ENCODE data around the gene MYO5C.

GRCh38 chr15:52255935-52256334, 39.7 kb downstream of the MYO5C start:
- TF ChIP-seq, protein P1, sequence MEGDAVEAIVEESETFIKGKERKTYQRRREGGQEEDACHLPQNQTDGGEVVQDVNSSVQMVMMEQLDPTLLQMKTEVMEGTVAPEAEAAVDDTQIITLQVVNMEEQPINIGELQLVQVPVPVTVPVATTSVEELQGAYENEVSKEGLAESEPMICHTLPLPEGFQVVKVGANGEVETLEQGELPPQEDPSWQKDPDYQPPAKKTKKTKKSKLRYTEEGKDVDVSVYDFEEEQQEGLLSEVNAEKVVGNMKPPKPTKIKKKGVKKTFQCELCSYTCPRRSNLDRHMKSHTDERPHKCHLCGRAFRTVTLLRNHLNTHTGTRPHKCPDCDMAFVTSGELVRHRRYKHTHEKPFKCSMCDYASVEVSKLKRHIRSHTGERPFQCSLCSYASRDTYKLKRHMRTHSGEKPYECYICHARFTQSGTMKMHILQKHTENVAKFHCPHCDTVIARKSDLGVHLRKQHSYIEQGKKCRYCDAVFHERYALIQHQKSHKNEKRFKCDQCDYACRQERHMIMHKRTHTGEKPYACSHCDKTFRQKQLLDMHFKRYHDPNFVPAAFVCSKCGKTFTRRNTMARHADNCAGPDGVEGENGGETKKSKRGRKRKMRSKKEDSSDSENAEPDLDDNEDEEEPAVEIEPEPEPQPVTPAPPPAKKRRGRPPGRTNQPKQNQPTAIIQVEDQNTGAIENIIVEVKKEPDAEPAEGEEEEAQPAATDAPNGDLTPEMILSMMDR (IDR thresholded peaks at IDR 0.05) = no peak
- TF ChIP-seq POLR2AphosphoS5 (IDR thresholded peaks at IDR 0.05; ENCODE audit: insufficient read depth in 1 of 2, low read depth in 1 of 2) = no peak
- TF ChIP-seq POLR2A (IDR thresholded peaks at IDR 0.05) = no peak

Measured in vagina (tissue), 2 donors.